GM12873 (cell line): Measurements from ENCODE around the gene CAPZA2.

Experiments
- CTCF ChIP-seq: IDR thresholded peaks from 2 replicates; pipeline ENCODE4 v1.5.1; 2012; ENCODE audit warnings: low read depth, mild to moderate bottlenecking, moderate library complexity, low read length, control low read depth; ENCODE audit not compliant: insufficient read depth; ENCODE audit errors: missing control alignments

The CAPZA2 gene

GRCh38 chr7:116969371-116969902 lies 107.0 kb downstream of the CAPZA2 start:
- TF ChIP-seq CTCF, result no peak

GRCh38 chr7:116970238-116970910 lies 108.0 kb downstream of the CAPZA2 start:
- no peak for TF ChIP-seq CTCF
